Panc1 (cell line): ENCODE results near the gene PRKD1. TPM values are rescaled to one million over a fixed set of nuclear protein-coding genes. Genes with fewer than 3 reads are reported as not detected.

ENCODE experiments used
- ATAC-seq: fragments of 200-7000 bp; cut with Tn5 transposase; 2 replicates; pipeline ENCODE4 v1.9.1; 2020; ENCODE audit warnings: mild to moderate bottlenecking, moderate library complexity
- BruUV-seq: library from RNA; stranded (reverse); fragments of 400-500 nt; replicated peaks from 2 replicates; lab custom pipeline; 2021; lab: Mats Ljungman, UMichigan
- CTCF ChIA-PET: fragments of 300-600 bp; sonication (Branson Sonifier 250); formaldehyde crosslinking; loops from one replicate; lab custom pipeline; 2022; ENCODE audit warnings: antibody characterized with exemption; lab: Charles Lee
- POLR2A ChIA-PET: fragments of 300-600 bp; sonication (Branson Sonifier 250); formaldehyde crosslinking; loops from one replicate; lab custom pipeline; 2022; ENCODE audit warnings: antibody characterized with exemption; lab: Charles Lee
- DNase-seq: peaks from one replicate; pipeline ENCODE4 v3.0.0-alpha.2; 2010; ENCODE audit warnings: low read depth, low spot score
- H3K27ac ChIP-seq: 2 replicates; pipeline ENCODE4 v1.5.1; 2011; ENCODE audit warnings: mild to moderate bottlenecking, low read length, inconsistent platforms
- H3K27me3 ChIP-seq: fragments of 200-500 bp; sonication (Bioruptor generic); 2 replicates; pipeline ENCODE4 v1.6.0; 2014; ENCODE audit warnings: low read length, inconsistent platforms; ENCODE audit not compliant: control insufficient read depth, insufficient read depth
- H3K36me3 ChIP-seq: fragments of 200-500 bp; sonication (Bioruptor generic); 2 replicates; pipeline ENCODE4 v1.5.1; 2014; ENCODE audit warnings: inconsistent platforms, mild to moderate bottlenecking, low read length, moderate library complexity; ENCODE audit not compliant: control insufficient read depth, insufficient read depth
- H3K4me1 ChIP-seq: 2 replicates; pipeline ENCODE4 v1.5.1; 2011; ENCODE audit warnings: inconsistent platforms, mild to moderate bottlenecking, low read length, moderate library complexity; ENCODE audit not compliant: control insufficient read depth, insufficient read depth
- H3K4me3 ChIP-seq, 2 experiments: 2 replicates each; pipeline ENCODE4 v1.5.1; 2011 to 2012; ENCODE audit warnings: low read depth in 2 of 2, low read length in 2 of 2, mild to moderate bottlenecking in 2 of 2, inconsistent platforms in 1 of 2, moderate library complexity in 1 of 2
- H3K9me3 ChIP-seq: fragments of 200-500 bp; sonication (Bioruptor generic); 2 replicates; pipeline ENCODE4 v1.5.1; 2014; ENCODE audit warnings: low read depth, mild to moderate bottlenecking, inconsistent platforms, low read length, moderate library complexity; ENCODE audit not compliant: control insufficient read depth, insufficient read depth
- POLR2AphosphoS5 ChIP-seq: IDR thresholded peaks from 2 replicates; pipeline ENCODE4 v1.6.1; 2012; ENCODE audit warnings: mild to moderate bottlenecking, low read depth, low read length, moderate library complexity
- SIN3A ChIP-seq: IDR thresholded peaks from 2 replicates; pipeline ENCODE4 v1.6.1; 2012; ENCODE audit warnings: low read depth, mild to moderate bottlenecking, low read length, moderate library complexity, borderline replicate concordance; ENCODE audit not compliant: insufficient read depth
- TCF7L2 ChIP-seq: IDR thresholded peaks from 2 replicates; pipeline ENCODE4 v1.6.1; 2011; ENCODE audit warnings: mild to moderate bottlenecking, low read depth, low read length, inconsistent platforms
- in situ Hi-C: cut with HindIII; loops from 2 replicates; pipeline ENCODE4 v1.10.0; 2016; ENCODE audit warnings: low sequenced_read_pairs, low pct_unique_long_range_greater_than_20kb
- intact Hi-C: fragments of 100-400 bp; cut with micrococcal nuclease; formaldehyde crosslinking; loops from one replicate; pipeline ENCODE4 v1.10.0; 2022; ENCODE audit not compliant: unreplicated experiment
- total RNA-seq: library from RNA; stranded (reverse); gene quantifications from one replicate; pipeline ENCODE4 v1.2.1, GENCODE V29; 2021; ENCODE audit not compliant: unreplicated experiment
- TF ChIP-seq, protein P1 (sequence below), 2 experiments: IDR thresholded peaks; 2 replicates each; pipeline ENCODE4 v1.6.1; 2011 to 2012; ENCODE audit warnings: low read depth in 2 of 2, control low read depth in 1 of 2, low read length in 1 of 2, mild to moderate bottlenecking in 1 of 2, moderate library complexity in 1 of 2; ENCODE audit not compliant: insufficient read depth in 1 of 2
- TF ChIP-seq, protein P2 (sequence below): fragments of 450-650 bp; IDR thresholded peaks from 2 replicates; pipeline ENCODE4 v1.5.1; 2017; ENCODE audit warnings: mild to moderate bottlenecking

Gene PRKD1
- total RNA-seq, 1 experiment from 2014 or later, result 8.2 TPM

DNA sequence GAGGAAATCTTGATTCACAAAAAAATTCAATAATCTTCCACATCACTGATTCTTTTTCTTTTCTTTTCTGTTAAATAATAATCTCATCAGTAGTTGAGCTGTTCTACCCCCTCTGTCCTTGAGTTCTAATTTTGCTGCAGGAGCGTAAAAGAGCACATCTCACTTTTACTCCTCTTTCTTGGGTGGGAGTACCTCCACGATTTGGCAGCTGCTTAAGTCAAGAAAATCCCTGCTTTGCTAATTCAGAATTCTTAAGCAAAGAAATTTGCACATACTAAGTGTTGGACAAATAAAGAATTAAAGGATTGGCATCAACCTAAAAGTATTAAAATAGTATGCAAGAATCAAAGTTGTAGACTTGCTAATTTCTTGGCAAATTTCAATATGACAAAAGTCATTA lies 128.8 kb downstream of the PRKD1 start:
- in situ Hi-C loops (no loop called here), intact Hi-C loops (no loop called here)
- TF ChIP-seq, protein P1, sequence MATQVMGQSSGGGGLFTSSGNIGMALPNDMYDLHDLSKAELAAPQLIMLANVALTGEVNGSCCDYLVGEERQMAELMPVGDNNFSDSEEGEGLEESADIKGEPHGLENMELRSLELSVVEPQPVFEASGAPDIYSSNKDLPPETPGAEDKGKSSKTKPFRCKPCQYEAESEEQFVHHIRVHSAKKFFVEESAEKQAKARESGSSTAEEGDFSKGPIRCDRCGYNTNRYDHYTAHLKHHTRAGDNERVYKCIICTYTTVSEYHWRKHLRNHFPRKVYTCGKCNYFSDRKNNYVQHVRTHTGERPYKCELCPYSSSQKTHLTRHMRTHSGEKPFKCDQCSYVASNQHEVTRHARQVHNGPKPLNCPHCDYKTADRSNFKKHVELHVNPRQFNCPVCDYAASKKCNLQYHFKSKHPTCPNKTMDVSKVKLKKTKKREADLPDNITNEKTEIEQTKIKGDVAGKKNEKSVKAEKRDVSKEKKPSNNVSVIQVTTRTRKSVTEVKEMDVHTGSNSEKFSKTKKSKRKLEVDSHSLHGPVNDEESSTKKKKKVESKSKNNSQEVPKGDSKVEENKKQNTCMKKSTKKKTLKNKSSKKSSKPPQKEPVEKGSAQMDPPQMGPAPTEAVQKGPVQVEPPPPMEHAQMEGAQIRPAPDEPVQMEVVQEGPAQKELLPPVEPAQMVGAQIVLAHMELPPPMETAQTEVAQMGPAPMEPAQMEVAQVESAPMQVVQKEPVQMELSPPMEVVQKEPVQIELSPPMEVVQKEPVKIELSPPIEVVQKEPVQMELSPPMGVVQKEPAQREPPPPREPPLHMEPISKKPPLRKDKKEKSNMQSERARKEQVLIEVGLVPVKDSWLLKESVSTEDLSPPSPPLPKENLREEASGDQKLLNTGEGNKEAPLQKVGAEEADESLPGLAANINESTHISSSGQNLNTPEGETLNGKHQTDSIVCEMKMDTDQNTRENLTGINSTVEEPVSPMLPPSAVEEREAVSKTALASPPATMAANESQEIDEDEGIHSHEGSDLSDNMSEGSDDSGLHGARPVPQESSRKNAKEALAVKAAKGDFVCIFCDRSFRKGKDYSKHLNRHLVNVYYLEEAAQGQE (IDR thresholded peaks at IDR 0.05; ENCODE audit: insufficient read depth in 1 of 2, low read depth in 2 of 2, low read length in 1 of 2), result no peak
- TF ChIP-seq POLR2AphosphoS5, result no peak
- no peak for TF ChIP-seq SIN3A
- TF ChIP-seq, protein P2, sequence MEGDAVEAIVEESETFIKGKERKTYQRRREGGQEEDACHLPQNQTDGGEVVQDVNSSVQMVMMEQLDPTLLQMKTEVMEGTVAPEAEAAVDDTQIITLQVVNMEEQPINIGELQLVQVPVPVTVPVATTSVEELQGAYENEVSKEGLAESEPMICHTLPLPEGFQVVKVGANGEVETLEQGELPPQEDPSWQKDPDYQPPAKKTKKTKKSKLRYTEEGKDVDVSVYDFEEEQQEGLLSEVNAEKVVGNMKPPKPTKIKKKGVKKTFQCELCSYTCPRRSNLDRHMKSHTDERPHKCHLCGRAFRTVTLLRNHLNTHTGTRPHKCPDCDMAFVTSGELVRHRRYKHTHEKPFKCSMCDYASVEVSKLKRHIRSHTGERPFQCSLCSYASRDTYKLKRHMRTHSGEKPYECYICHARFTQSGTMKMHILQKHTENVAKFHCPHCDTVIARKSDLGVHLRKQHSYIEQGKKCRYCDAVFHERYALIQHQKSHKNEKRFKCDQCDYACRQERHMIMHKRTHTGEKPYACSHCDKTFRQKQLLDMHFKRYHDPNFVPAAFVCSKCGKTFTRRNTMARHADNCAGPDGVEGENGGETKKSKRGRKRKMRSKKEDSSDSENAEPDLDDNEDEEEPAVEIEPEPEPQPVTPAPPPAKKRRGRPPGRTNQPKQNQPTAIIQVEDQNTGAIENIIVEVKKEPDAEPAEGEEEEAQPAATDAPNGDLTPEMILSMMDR, result no peak
- TF ChIP-seq TCF7L2, result no peak
- no peaks in the 10 kb centered on the region for H3K36me3 ChIP-seq
- H3K4me1 ChIP-seq, result no peaks in the 10 kb centered on the region
- ATAC-seq (no peak), DNase-seq (no peak)
- CTCF ChIA-PET, result no interaction called here
- BruUV-seq, result no TSS peak
- H3K27ac ChIP-seq, result no peak overlapping the region
- no peaks in the 10 kb centered on the region for H3K9me3 ChIP-seq
- POLR2A ChIA-PET, result no interaction called here
- H3K27me3 ChIP-seq, result no peaks in the 10 kb centered on the region
- no peak overlapping the region for H3K4me3 ChIP-seq

DNA sequence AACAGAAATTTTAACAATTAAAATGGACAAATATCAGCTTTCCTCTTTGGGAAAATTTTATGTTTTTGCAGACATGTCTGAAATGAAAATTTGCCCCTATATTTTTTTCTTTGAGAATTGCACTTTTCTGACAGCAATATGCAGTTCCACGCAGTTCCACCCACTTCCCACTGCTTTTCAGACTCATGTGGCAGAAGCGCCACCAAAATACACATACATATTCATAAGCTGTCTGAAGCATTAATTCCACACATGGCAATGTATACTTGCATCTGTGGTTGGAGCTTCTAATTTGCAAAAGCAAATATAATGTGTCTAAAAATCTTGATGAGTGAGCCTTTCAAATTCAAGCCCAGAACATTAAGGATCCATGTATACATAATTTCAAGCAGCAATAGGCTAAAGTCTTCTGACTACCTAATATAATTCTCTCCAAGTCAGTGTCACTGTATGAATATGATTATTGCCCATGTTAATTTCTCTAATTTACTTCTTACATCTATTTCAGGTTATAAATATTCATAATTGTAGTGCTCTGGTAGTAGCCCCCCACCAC lies 129.5 kb downstream of the PRKD1 start:
- POLR2A ChIA-PET, result interaction anchor here (0.5 kb wide), 1 partner anchor 98 kb away, joined by 6 read pairs; no protein-coding TSS in a partner anchor
- no peaks in the 10 kb centered on the region for H3K27me3 ChIP-seq
- H3K4me3 ChIP-seq, result no peak overlapping the region
- intact Hi-C loops (no loop called here), in situ Hi-C loops (no loop called here)
- CTCF ChIA-PET, result no interaction called here
- H3K9me3 ChIP-seq, result no peaks in the 10 kb centered on the region
- DNase-seq (no peak), ATAC-seq (no peak)
- H3K4me1 ChIP-seq, result no peaks in the 10 kb centered on the region
- TF ChIP-seq, protein P1 (IDR thresholded peaks at IDR 0.05; ENCODE audit: insufficient read depth in 1 of 2, low read depth in 2 of 2, low read length in 1 of 2), result no peak
- no TSS peak for BruUV-seq
- H3K36me3 ChIP-seq, result no peaks in the 10 kb centered on the region
- no peak overlapping the region for H3K27ac ChIP-seq
